Endothelial cell of umbilical vein (primary cell): ENCODE results near the gene ZDHHC24. TPM values are rescaled to one million over a fixed set of nuclear protein-coding genes. Genes with fewer than 3 reads are reported as not detected.

Experiments
- BruUV-seq: library from RNA; stranded (reverse); fragments of 400-500 nt; replicated peaks from 2 replicates; lab custom pipeline; 2021; lab: Mats Ljungman, UMichigan
- CTCF ChIA-PET: fragments of 300-600, 350-600 bp; sonication (Branson Sonifier 250); formaldehyde crosslinking; loops from one replicate; lab custom pipeline; 2021; ENCODE audit warnings: antibody characterized with exemption, inconsistent platforms; lab: Charles Lee
- POLR2A ChIA-PET: fragments of 300-600, 350-600 bp; sonication (Branson Sonifier 250); formaldehyde crosslinking; loops from one replicate; lab custom pipeline; 2021; ENCODE audit warnings: antibody characterized with exemption, inconsistent platforms; lab: Charles Lee
- DNase-seq: peaks from one replicate; pipeline ENCODE4 v3.0.0-alpha.2; 2011; ENCODE audit warnings: low read depth, low spot score
- FAIRE-seq: peaks from 2 replicates; lab custom pipeline; 2011; peaks lifted over from hg19 to GRCh38; lab: Jason Lieb, UNC
- H2AFZ ChIP-seq: 2 replicates; pipeline ENCODE4 v1.6.0; 2012; ENCODE audit warnings: low read depth, low read length, control low read depth, inconsistent platforms
- H3K27ac ChIP-seq: 2 replicates; pipeline ENCODE4 v1.5.1; 2011; ENCODE audit warnings: low read depth, mild to moderate bottlenecking, control low read depth, low read length, moderate library complexity; ENCODE audit not compliant: insufficient read depth
- H3K27me3 ChIP-seq, 2 experiments: 2 replicates each; pipeline versions ENCODE4 v1.6.0 to v1.6.1; 2011; ENCODE audit warnings: low read length in 2 of 2, mixed read lengths in 1 of 2; ENCODE audit not compliant: control insufficient read depth in 2 of 2, insufficient read depth in 2 of 2
- H3K36me3 ChIP-seq, 2 experiments: 2 replicates in 1 of 2; 3 replicates in 1 of 2; pipeline ENCODE4 v1.5.1; 2011; ENCODE audit warnings: low read length in 2 of 2, mild to moderate bottlenecking in 1 of 2, moderate library complexity in 1 of 2; ENCODE audit not compliant: control insufficient read depth in 2 of 2, insufficient read depth in 2 of 2; ENCODE audit errors: extremely low read depth in 1 of 2
- H3K4me1 ChIP-seq: 3 replicates; pipeline ENCODE4 v1.5.1; 2011; ENCODE audit warnings: mild to moderate bottlenecking, low read length; ENCODE audit not compliant: control insufficient read depth, insufficient read depth; ENCODE audit errors: extremely low read depth
- H3K4me2 ChIP-seq: 2 replicates; pipeline ENCODE4 v1.6.1; 2011; ENCODE audit warnings: low read length, control low read depth, mixed read lengths; ENCODE audit not compliant: insufficient read depth
- H3K4me3 ChIP-seq, 3 experiments: fragments of 200-600 bp in 1 of 3; sonication (generic), shearing (Covaris generic) in 1 of 3; replicated peaks in 1 of 3; 2 replicates each; pipeline ENCODE4 v1.5.1; 2011 to 2016; ENCODE audit warnings: control low read depth in 3 of 3, low read length in 3 of 3, mild to moderate bottlenecking in 2 of 3, inconsistent platforms in 1 of 3, low read depth in 1 of 3, moderate library complexity in 1 of 3; ENCODE audit not compliant: insufficient read depth in 1 of 3
- H3K79me2 ChIP-seq: 2 replicates; pipeline ENCODE4 v1.6.0; 2012; ENCODE audit warnings: low read length, inconsistent platforms; ENCODE audit not compliant: control insufficient read depth, insufficient read depth
- H3K9ac ChIP-seq: replicated peaks from 2 replicates; pipeline ENCODE3; 2011; ENCODE audit warnings: low read length, control low read depth; ENCODE audit not compliant: insufficient read depth; ENCODE audit errors: extremely low read depth
- H3K9me1 ChIP-seq: replicated peaks from 3 replicates; pipeline ENCODE4 v1.6.0; 2011; ENCODE audit warnings: mild to moderate bottlenecking, low read length; ENCODE audit not compliant: control insufficient read depth, insufficient read depth; ENCODE audit errors: extremely low read depth
- H3K9me3 ChIP-seq: replicated peaks from 2 replicates; pipeline ENCODE4 v1.5.1; 2012; ENCODE audit warnings: low read length, inconsistent platforms; ENCODE audit not compliant: control insufficient read depth, insufficient read depth
- H4K20me1 ChIP-seq: replicated peaks from 2 replicates; pipeline ENCODE3; 2011; ENCODE audit warnings: mild to moderate bottlenecking, low read length; ENCODE audit not compliant: control insufficient read depth, insufficient read depth; ENCODE audit errors: extremely low read depth
- CTCF ChIP-seq, 2 donors: IDR thresholded peaks; 1 replicate in 1 of 2; 2 replicates in 1 of 2; pipeline ENCODE4 v1.5.1; 2011; ENCODE audit warnings: low read length in 2 of 2, mild to moderate bottlenecking in 2 of 2, moderate library complexity in 2 of 2, control low read depth in 1 of 2, inconsistent platforms in 1 of 2, low read depth in 1 of 2; ENCODE audit not compliant: insufficient read depth in 1 of 2; ENCODE audit errors: extremely low read depth in 1 of 2
- EZH2 ChIP-seq: IDR thresholded peaks from 2 replicates; pipeline ENCODE4 v1.6.1; 2012; ENCODE audit warnings: borderline replicate concordance, low read depth, mild to moderate bottlenecking, moderate library complexity, low read length, inconsistent platforms; ENCODE audit not compliant: severe bottlenecking
- FOS ChIP-seq: IDR thresholded peaks from 2 replicates; pipeline ENCODE4 v1.6.1; 2011; ENCODE audit warnings: mild to moderate bottlenecking, low read length, moderate library complexity, borderline replicate concordance; ENCODE audit not compliant: insufficient read depth
- GATA2 ChIP-seq: IDR thresholded peaks from 2 replicates; pipeline ENCODE4 v1.7.0; 2011; ENCODE audit warnings: low read depth, mild to moderate bottlenecking, moderate library complexity, mixed read lengths, low read length; ENCODE audit not compliant: insufficient read length, insufficient read depth
- JUN ChIP-seq: IDR thresholded peaks from 2 replicates; pipeline ENCODE4 v1.6.1; 2011; ENCODE audit warnings: borderline replicate concordance, low read depth; ENCODE audit not compliant: insufficient read length, insufficient read depth
- MYC ChIP-seq: IDR thresholded peaks from one replicate; pipeline ENCODE4 v1.6.1; 2011; ENCODE audit warnings: mild to moderate bottlenecking, low read depth, low read length
- POLR2A ChIP-seq: IDR thresholded peaks from 2 replicates; pipeline ENCODE4 v1.6.1; 2012; ENCODE audit warnings: low read depth, mild to moderate bottlenecking, control low read depth, low read length
- POLR2AphosphoS5 ChIP-seq: IDR thresholded peaks from 2 replicates; pipeline ENCODE4 v1.6.1; 2012; ENCODE audit warnings: low read depth, mild to moderate bottlenecking, control low read depth, low read length, moderate library complexity; ENCODE audit not compliant: insufficient read depth
- dilution Hi-C: fragments of 300-500 bp; cut with MboI; formaldehyde crosslinking; loops from one replicate; pipeline ENCODE4 v1.15.0; 2019; ENCODE audit warnings: low sequenced_read_pairs; ENCODE audit not compliant: extremely low pct_ligation_motif_present
- intact Hi-C: fragments of 100-400 bp; cut with micrococcal nuclease; formaldehyde crosslinking; loops from one replicate; pipeline ENCODE4 v1.10.0; 2022
- polyA plus RNA-seq, 4 experiments: library from polyadenylated mRNA; depleted of rRNA in 3 of 4; stranded (reverse) in 3 of 4; unstranded in 1 of 4; fragments of >200 nt; gene quantifications; 2 replicates each; pipeline versions ENCODE4 v1.2.1 to v1.2.3, GENCODE V29; 2011 to 2012; ENCODE audit warnings: missing spikeins in 1 of 4
- total RNA-seq: library from RNA; stranded (reverse); gene quantifications from 2 replicates; pipeline ENCODE4 v1.2.3, GENCODE V29; 2021
- TF ChIP-seq, protein P1 (sequence below): IDR thresholded peaks from 2 replicates; pipeline ENCODE4 v1.6.1; 2011; ENCODE audit not compliant: insufficient read depth, insufficient read length

Gene ZDHHC24
- total and polyA plus RNA-seq, 2 donors (not counting 3 experiments of a cell fraction or from before 2014, with no cell fraction given) = 20.1 to 21.1 TPM

DNA sequence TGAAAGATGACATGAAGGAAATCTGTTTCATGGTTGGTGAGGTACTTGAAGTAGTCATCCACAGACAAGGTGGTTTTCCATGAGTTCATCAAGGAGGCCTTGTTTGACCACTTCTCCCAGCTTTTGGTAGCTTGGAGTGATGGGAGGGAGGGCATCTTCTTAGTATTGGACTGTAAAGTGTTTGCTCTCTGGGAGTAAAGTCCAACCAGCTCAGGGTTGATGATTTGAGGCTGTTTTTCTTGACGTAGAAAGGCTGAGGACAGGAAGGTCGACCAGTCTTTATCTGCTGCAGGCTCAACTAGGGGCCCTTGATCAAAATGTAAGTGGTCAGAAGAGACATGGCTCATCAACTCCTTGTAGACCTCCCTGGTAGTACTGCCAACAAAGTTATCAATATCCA is 45.3 kb upstream of the ZDHHC24 start:
- POLR2A ChIA-PET = no interaction called here
- Histone ChIP-seq H3K4me3 (no peak overlapping the region), H2AFZ (no peak overlapping the region), H3K9me1 (no peaks in the 10 kb centered on the region), H3K4me2 (no peak overlapping the region), H4K20me1 (no peaks in the 10 kb centered on the region), H3K36me3 (no peaks in the 10 kb centered on the region), H3K9ac (no peak overlapping the region), H3K4me1 (peaks cover 5% of the 10 kb centered on the region), H3K27me3 (peaks cover 0 to 2% of the 10 kb centered on the region in 2 experiments), H3K9me3 (no peaks in the 10 kb centered on the region), H3K79me2 (no peaks in the 10 kb centered on the region), H3K27ac (no peak overlapping the region)
- CTCF ChIA-PET = interaction anchor here (1.0 to 1.3 kb wide), 5 partner anchors 12 to 243 kb away, joined by 3 to 4 read pairs (median 4); no protein-coding TSS in a partner anchor
- BruUV-seq = no TSS peak
- FAIRE-seq (no peak), DNase-seq (no peak)
- TF ChIP-seq MYC (no peak), JUN (no peak), EZH2 (no peak), POLR2A (no peak), CTCF (IDR thresholded peaks at IDR 0.05; ENCODE audit: extremely low read depth in 1 of 2, insufficient read depth in 1 of 2, low read depth in 1 of 2, low read length in 2 of 2) (no peak), GATA2 (no peak), POLR2AphosphoS5 (no peak), FOS (no peak)
- TF ChIP-seq, protein P1, sequence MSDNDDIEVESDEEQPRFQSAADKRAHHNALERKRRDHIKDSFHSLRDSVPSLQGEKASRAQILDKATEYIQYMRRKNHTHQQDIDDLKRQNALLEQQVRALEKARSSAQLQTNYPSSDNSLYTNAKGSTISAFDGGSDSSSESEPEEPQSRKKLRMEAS = no peak
- dilution Hi-C loops (no loop called here), intact Hi-C loops (loop anchor here (5.0 kb wide), 1 partner anchor 86 kb away; the partner anchor contains the start of gene RBM4B)
